T follicular helper cell (primary cell): ENCODE measurements around the gene RPL14.
"Not testable (repeated sequence)": the region's sequence is repeated elsewhere in the genome, so short reads cannot be mapped to it uniquely, and the experiment has no call there.

Source experiments
- DNase-seq: peaks from one replicate; pipeline ENCODE4 v3.0.0-alpha.2; 2020; ENCODE audit warnings: low read depth

The RPL14 gene

GRCh38 chr3:40462838-40463237 lies 5.7 kb downstream of the RPL14 start:
- DNase-seq = not testable (repeated sequence)

- DNase-seq = no peak
These were observed 6.4 kb downstream of the RPL14 start for GRCh38 chr3:40463579-40463978.

GRCh38 chr3:40464339-40465110 lies 7.4 kb downstream of the RPL14 start:
- DNase-seq = no peak

- no peak for DNase-seq
These were observed 7.9 kb downstream of the RPL14 start for GRCh38 chr3:40465111-40465407.

- no peak for DNase-seq
These were observed 8.3 kb downstream of the RPL14 start for GRCh38 chr3:40465456-40465855.

GRCh38 chr3:40468018-40468417 lies 10.9 kb downstream of the RPL14 start:
- no peak for DNase-seq

- DNase-seq = no peak
These were observed 13.6 kb downstream of the RPL14 start for GRCh38 chr3:40470701-40471100.

- peak; percentile 18 for DNase-seq
These were observed 19.6 kb downstream of the RPL14 start, which contains the start of gene ZNF619 for GRCh38 chr3:40476478-40477470. TSS of gene ZNF619 (plus strand) at chr3:40477122. CDS start at chr3:40477980, 858 bp downstream.

- DNase-seq = no peak
These were observed 20.5 kb downstream of the RPL14 start for GRCh38 chr3:40477666-40478065.

- no peak for DNase-seq
These were observed 30.0 kb downstream of the RPL14 start for GRCh38 chr3:40487172-40487571.

- no peak for DNase-seq
These were observed 33.8 kb downstream of the RPL14 start for GRCh38 chr3:40490916-40491315.

GRCh38 chr3:40494698-40495097 lies 37.6 kb downstream of the RPL14 start:
- no peak for DNase-seq

- no peak for DNase-seq
These were observed 40.1 kb downstream of the RPL14 start for GRCh38 chr3:40497288-40497687.

GRCh38 chr3:40499952-40500351 lies 42.8 kb downstream of the RPL14 start:
- DNase-seq = no peak

GRCh38 chr3:40502034-40502433 lies 44.9 kb downstream of the RPL14 start:
- no peak for DNase-seq

- DNase-seq = no peak
These were observed 47.7 kb downstream of the RPL14 start for GRCh38 chr3:40504636-40505430.

- DNase-seq = peak; percentile 14
These were observed 48.7 kb downstream of the RPL14 start, which contains the start of gene ZNF620 for GRCh38 chr3:40505599-40506462. TSS of gene ZNF620 (plus strand) at chr3:40506039. CDS start at chr3:40506353, 314 bp downstream.

GRCh38 chr3:40511031-40511718 lies 54.0 kb downstream of the RPL14 start:
- no peak for DNase-seq

- no peak for DNase-seq
These were observed 59.1 kb downstream of the RPL14 start for GRCh38 chr3:40516201-40516600.

- no peak for DNase-seq
These were observed 60.9 kb downstream of the RPL14 start for GRCh38 chr3:40518067-40518466.
